Measurements from ENCODE around the gene TENT5D.
"Not testable (repeated sequence)": the region's sequence is repeated elsewhere in the genome, so short reads cannot be mapped to it uniquely, and the experiment has no call there.

The TENT5D gene

GRCh38 chrX:80420147-80420546 is at the start of gene TENT5D:
Gene TENT5D, plus strand, starts transcription at chrX:80420447. Its CDS starts 22,093 bp downstream, at chrX:80442540.
- no peak for DNase-seq

- DNase-seq: not testable (repeated sequence)
Measured at GRCh38 chrX:80385651-80386050, 34.6 kb upstream of the TENT5D start.

GRCh38 chrX:80388206-80388605 is 32.0 kb upstream of the TENT5D start:
- DNase-seq: no peak

GRCh38 chrX:80412042-80412441 is 8.2 kb upstream of the TENT5D start:
- no peak for DNase-seq

- DNase-seq: no peak
Measured at GRCh38 chrX:80423000-80423399, 2.8 kb downstream of the TENT5D start.

- DNase-seq: no peak
Measured at GRCh38 chrX:80423744-80424143, 3.5 kb downstream of the TENT5D start.

- DNase-seq: no peak
Measured at GRCh38 chrX:80430826-80431504, 10.7 kb downstream of the TENT5D start.

- no peak for DNase-seq
Measured at GRCh38 chrX:80431505-80431832, 11.2 kb downstream of the TENT5D start.

- DNase-seq: no peak
Measured at GRCh38 chrX:80432441-80432840, 12.2 kb downstream of the TENT5D start.

- DNase-seq: no peak
Measured at GRCh38 chrX:80432863-80433262, 12.6 kb downstream of the TENT5D start.

GRCh38 chrX:80468166-80468565 is 47.9 kb downstream of the TENT5D start:
- not testable (repeated sequence) for DNase-seq

GRCh38 chrX:80471582-80471981 is 51.3 kb downstream of the TENT5D start:
- no peak for DNase-seq

GRCh38 chrX:80485543-80485942 is 65.3 kb downstream of the TENT5D start:
- no peak for DNase-seq

- no peak for DNase-seq
Measured at GRCh38 chrX:80486299-80486698, 66.1 kb downstream of the TENT5D start.

GRCh38 chrX:80489166-80489565 is 68.9 kb downstream of the TENT5D start:
- DNase-seq: no peak

Measured in NCI-H446 treated with DMSO at 0.1 percent for 48 hours (cell line).